B cell (primary cell): Measurements from ENCODE around the gene ARHGAP4. TPM values are rescaled to one million over a fixed set of nuclear protein-coding genes. Genes with fewer than 3 reads are reported as not detected.

Source experiments
- ATAC-seq: fragments of 200-7000 bp; cut with Tn5 transposase; one replicate; pipeline ENCODE4 v1.10.0; 2021; ENCODE audit warnings: low read depth, mild to moderate bottlenecking, moderate number of reproducible peaks, moderate library complexity
- CTCF ChIA-PET: fragments of 350-600 bp; sonication (Branson Sonifier 250); formaldehyde crosslinking; loops from one replicate; lab custom pipeline; 2021; ENCODE audit warnings: antibody characterized with exemption, inconsistent platforms; lab: Charles Lee
- POLR2A ChIA-PET: fragments of 350-600 bp; sonication (Branson Sonifier 250); formaldehyde crosslinking; loops from one replicate; lab custom pipeline; 2021; ENCODE audit warnings: antibody characterized with exemption; lab: Charles Lee
- DNase-seq: peaks from one replicate; pipeline ENCODE4 v3.0.0; 2013
- H2AFZ ChIP-seq: 2 replicates; pipeline ENCODE4 v1.6.1; 2012; ENCODE audit warnings: mild to moderate bottlenecking, low read depth, low read length; ENCODE audit not compliant: insufficient read depth, poor library complexity, severe bottlenecking
- H3K27ac ChIP-seq, 2 donors: 1 replicate in 1 of 2; 2 replicates in 1 of 2; pipeline ENCODE4 v1.5.1; 2012 to 2013; ENCODE audit warnings: low read length in 2 of 2, mild to moderate bottlenecking in 2 of 2, moderate library complexity in 1 of 2
- H3K27me3 ChIP-seq, 4 experiments: fragments of 200-600 bp in 1 of 4; sonication (generic) in 1 of 4; replicated peaks in 1 of 4; 1 replicate in 2 of 4; 2 replicates in 2 of 4; pipeline versions ENCODE4 v1.6.1 to v1.7.0; 2013 to 2016; ENCODE audit warnings: low read length in 3 of 4, mild to moderate bottlenecking in 2 of 4, mixed read lengths in 1 of 4, moderate library complexity in 1 of 4; ENCODE audit not compliant: insufficient read depth in 4 of 4, control insufficient read depth in 3 of 4; ENCODE audit errors: control extremely low read depth in 1 of 4
- H3K36me3 ChIP-seq, 2 experiments: replicated peaks in 1 of 2; 1 replicate in 1 of 2; 2 replicates in 1 of 2; pipeline versions ENCODE4 v1.6.1 to v1.7.1; 2013; ENCODE audit warnings: low read length in 1 of 2; ENCODE audit not compliant: insufficient read depth in 2 of 2, control insufficient read depth in 1 of 2; ENCODE audit errors: control extremely low read depth in 1 of 2, extremely low read depth in 1 of 2
- H3K4me1 ChIP-seq, 2 donors: fragments of 200-600 bp in 1 of 2; sonication (generic) in 1 of 2; 1 replicate in 1 of 2; 2 replicates in 1 of 2; pipeline versions ENCODE4 v1.5.1 to v1.6.1; 2013 to 2017; ENCODE audit warnings: low read length in 2 of 2; ENCODE audit not compliant: control insufficient read depth in 2 of 2, insufficient read depth in 2 of 2
- H3K4me2 ChIP-seq: replicated peaks from 2 replicates; pipeline ENCODE3; 2012; ENCODE audit warnings: mild to moderate bottlenecking, low read depth, low read length; ENCODE audit not compliant: poor library complexity, severe bottlenecking
- H3K4me3 ChIP-seq, 5 experiments: fragments of 200-600 bp in 1 of 5; sonication (generic) in 1 of 5; 1 replicate in 3 of 5; 2 replicates in 2 of 5; pipeline versions ENCODE4 v1.5.1 to v1.7.0; 2011 to 2016; ENCODE audit warnings: low read length in 4 of 5, mild to moderate bottlenecking in 4 of 5, low read depth in 2 of 5, control low read depth in 1 of 5, moderate library complexity in 1 of 5; ENCODE audit not compliant: insufficient read depth in 1 of 5; ENCODE audit errors: control extremely low read depth in 1 of 5, extremely low read depth in 1 of 5
- H3K79me2 ChIP-seq: fragments of 200-600 bp; sonication (generic); one replicate; pipeline ENCODE4 v1.6.0; 2016; ENCODE audit warnings: low read length; ENCODE audit not compliant: control insufficient read depth, insufficient read depth
- H3K9ac ChIP-seq: fragments of 200-600 bp; sonication (generic); 2 replicates; pipeline ENCODE4 v1.6.1; 2017; ENCODE audit warnings: mild to moderate bottlenecking, low read length, moderate library complexity
- H3K9me3 ChIP-seq, 3 donors: one replicate each; pipeline versions ENCODE4 v1.6.1 to v1.7.1; 2013; ENCODE audit warnings: low read length in 2 of 3; ENCODE audit not compliant: control insufficient read depth in 2 of 3, insufficient read depth in 1 of 3; ENCODE audit errors: control extremely low read depth in 1 of 3
- H4K20me1 ChIP-seq: 2 replicates; pipeline ENCODE4 v1.6.0; 2012; ENCODE audit warnings: mild to moderate bottlenecking, low read length; ENCODE audit not compliant: insufficient read depth, control insufficient read depth, poor library complexity, severe bottlenecking
- H3K27ac Mint-ChIP-seq: one replicate; pipeline ENCODE4 v1.8.0; 2021; ENCODE audit warnings: mixed read lengths
- H3K27me3 Mint-ChIP-seq: one replicate; pipeline ENCODE4 v1.8.0; 2021; ENCODE audit warnings: mixed read lengths
- H3K4me1 Mint-ChIP-seq: one replicate; pipeline ENCODE4 v1.8.0; 2021; ENCODE audit warnings: mixed read lengths
- H3K4me3 Mint-ChIP-seq: one replicate; pipeline ENCODE4 v1.8.0; 2021; ENCODE audit warnings: mixed read lengths
- H3K9me3 Mint-ChIP-seq: one replicate; pipeline ENCODE4 v1.8.0; 2022; ENCODE audit warnings: mixed read lengths; ENCODE audit not compliant: insufficient read depth
- EZH2 ChIP-seq: IDR thresholded peaks from 2 replicates; pipeline ENCODE4 v1.6.1; 2012; ENCODE audit warnings: borderline replicate concordance, low read depth, mild to moderate bottlenecking, moderate library complexity, low read length; ENCODE audit not compliant: insufficient read depth, poor library complexity, severe bottlenecking
- WGBS: methylation state at CpG from one replicate; pipeline ENCODE4 v1.1.5; 2013; ENCODE audit warnings: missing lambda C conversion rate; ENCODE audit not compliant: insufficient coverage; 5-methylcytosine and 5-hydroxymethylcytosine counted together
- intact Hi-C: fragments of 100-400 bp; cut with micrococcal nuclease; formaldehyde crosslinking; loops from one replicate; pipeline ENCODE4 v1.10.0; 2022
- polyA plus RNA-seq: library from polyadenylated mRNA; depleted of rRNA; stranded (reverse); fragments of >200 nt; gene quantifications from 2 replicates; pipeline ENCODE4 v1.2.3, GENCODE V29; 2012
- total RNA-seq, 2 donors: library from RNA; stranded (reverse); fragments of 120-200 nt in 1 of 2; gene quantifications; 1 replicate in 1 of 2; 2 replicates in 1 of 2; pipeline versions ENCODE4 v1.2.3 to v1.2.4, GENCODE V29; 2013 to 2022
- TF ChIP-seq, protein P1 (sequence below): fragments of 200-600 bp; IDR thresholded peaks from one replicate; pipeline ENCODE4 v1.8.0; 2022; ENCODE audit warnings: antibody characterized with exemption, mild to moderate bottlenecking

Gene ARHGAP4
- total and polyA plus RNA-seq, 2 donors (not counting 1 experiment from before 2014, with no cell fraction given), result 242 to 711 TPM

DNA sequence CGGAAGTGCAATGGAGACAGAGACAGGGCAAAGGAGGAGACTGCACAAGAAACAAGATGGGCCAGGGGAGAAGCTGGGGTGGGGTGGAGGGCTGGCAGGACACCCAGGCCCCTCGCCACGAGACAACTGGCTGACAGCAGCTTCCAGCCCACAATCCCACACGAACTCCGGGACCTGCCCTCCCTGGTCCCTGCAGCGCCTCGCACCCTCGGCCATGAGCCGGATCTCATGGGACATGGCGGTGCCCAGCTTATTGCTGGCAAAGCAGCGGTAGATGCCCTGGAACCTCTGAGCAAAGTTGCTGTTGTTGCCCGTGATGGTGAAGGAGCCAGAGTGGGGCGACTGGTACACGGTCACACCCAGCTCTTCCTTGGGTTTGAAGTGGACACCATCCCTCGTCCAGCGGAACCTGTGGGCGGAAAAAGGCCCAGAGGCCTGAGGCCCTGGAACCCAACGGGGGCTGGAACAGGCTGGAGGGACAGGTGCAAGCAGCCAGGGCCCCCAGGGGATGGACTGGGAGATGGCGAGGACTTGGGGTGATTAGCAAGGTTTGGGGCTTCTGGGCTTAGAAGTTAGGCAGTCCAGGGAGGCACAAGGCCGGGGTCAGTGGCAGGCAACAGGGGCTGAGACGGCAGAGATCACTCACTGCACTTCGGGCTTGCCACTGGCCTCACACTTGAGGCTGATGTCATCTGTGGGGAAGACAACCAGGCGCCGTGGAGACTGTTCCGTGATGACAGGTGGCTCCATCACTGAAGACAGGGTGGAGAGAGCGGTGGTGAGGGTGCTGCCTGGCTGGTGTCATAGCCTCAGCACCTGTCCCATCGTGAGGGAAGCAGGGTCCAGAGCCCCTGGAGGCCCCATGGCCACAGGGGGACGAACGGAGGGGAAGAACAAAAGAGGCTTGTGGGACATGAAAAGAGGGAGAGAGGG, 53.9 kb downstream of the ARHGAP4 start:
- intact Hi-C loops, result no loop called here
- no peaks in the 10 kb centered on the region for H3K4me1 ChIP-seq
- no peak overlapping the region for H3K27ac ChIP-seq
- H3K9me3 ChIP-seq, result peaks cover 0 to 3% (median 0%) of the 10 kb centered on the region in 3 donors
- no peak overlapping the region for H2AFZ ChIP-seq
- DNase-seq (no peak), ATAC-seq (no peak)
- no peak overlapping the region for H3K4me3 ChIP-seq
- H3K4me2 ChIP-seq, result no peak overlapping the region
- H3K9ac ChIP-seq, result no peak overlapping the region
- Mint-ChIP-seq H3K27me3 (peaks cover 10% of the 10 kb centered on the region), H3K9me3 (no peaks in the 10 kb centered on the region), H3K27ac (no peak overlapping the region), H3K4me1 (peaks cover 7% of the 10 kb centered on the region), H3K4me3 (no peak overlapping the region)
- POLR2A ChIA-PET, result interaction anchor here (0.6 kb wide), 1 partner anchor 10 kb away, joined by 4 read pairs; no protein-coding TSS in a partner anchor
- no peaks in the 10 kb centered on the region for H4K20me1 ChIP-seq
- 87% methylated on average over 17 of the region's 29 CpGs for WGBS
- H3K36me3 ChIP-seq, result no peaks in the 10 kb centered on the region
- CTCF ChIA-PET, result no interaction called here
- no peak for TF ChIP-seq EZH2
- TF ChIP-seq, protein P1, sequence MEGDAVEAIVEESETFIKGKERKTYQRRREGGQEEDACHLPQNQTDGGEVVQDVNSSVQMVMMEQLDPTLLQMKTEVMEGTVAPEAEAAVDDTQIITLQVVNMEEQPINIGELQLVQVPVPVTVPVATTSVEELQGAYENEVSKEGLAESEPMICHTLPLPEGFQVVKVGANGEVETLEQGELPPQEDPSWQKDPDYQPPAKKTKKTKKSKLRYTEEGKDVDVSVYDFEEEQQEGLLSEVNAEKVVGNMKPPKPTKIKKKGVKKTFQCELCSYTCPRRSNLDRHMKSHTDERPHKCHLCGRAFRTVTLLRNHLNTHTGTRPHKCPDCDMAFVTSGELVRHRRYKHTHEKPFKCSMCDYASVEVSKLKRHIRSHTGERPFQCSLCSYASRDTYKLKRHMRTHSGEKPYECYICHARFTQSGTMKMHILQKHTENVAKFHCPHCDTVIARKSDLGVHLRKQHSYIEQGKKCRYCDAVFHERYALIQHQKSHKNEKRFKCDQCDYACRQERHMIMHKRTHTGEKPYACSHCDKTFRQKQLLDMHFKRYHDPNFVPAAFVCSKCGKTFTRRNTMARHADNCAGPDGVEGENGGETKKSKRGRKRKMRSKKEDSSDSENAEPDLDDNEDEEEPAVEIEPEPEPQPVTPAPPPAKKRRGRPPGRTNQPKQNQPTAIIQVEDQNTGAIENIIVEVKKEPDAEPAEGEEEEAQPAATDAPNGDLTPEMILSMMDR, result no peak
- H3K79me2 ChIP-seq, result no peaks in the 10 kb centered on the region
- H3K27me3 ChIP-seq, result peaks cover 0 to 11% (median 2%) of the 10 kb centered on the region in 4 experiments

DNA sequence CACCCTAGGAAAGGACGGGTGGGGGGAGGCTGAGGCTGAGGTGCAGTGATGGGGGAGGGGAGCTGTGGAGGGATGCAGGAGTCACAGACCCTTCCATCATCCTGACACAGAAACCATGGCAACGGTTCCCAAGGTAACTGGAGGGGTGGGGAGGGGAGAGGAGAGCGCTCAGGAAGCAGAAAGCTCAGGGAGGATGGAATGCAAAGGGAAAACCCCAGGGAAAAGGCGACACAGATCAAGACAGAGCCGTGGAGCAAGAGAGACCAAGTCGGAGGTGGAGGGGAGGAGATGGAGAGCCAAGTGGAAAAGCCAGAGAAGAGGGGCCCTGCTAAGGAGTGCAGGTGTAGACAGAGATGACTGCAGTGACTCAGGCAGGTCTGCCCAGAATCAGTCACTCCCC, 54.6 kb downstream of the ARHGAP4 start:
- no peaks in the 10 kb centered on the region for H3K4me1 ChIP-seq
- no peak overlapping the region for H2AFZ ChIP-seq
- H3K27me3 Mint-ChIP-seq, result peaks cover 10% of the 10 kb centered on the region
- intact Hi-C loops, result no loop called here
- no peak overlapping the region for H3K4me2 ChIP-seq
- no peak overlapping the region for H3K27ac ChIP-seq
- DNase-seq (no peak), ATAC-seq (no peak)
- no peaks in the 10 kb centered on the region for H3K36me3 ChIP-seq
- WGBS, result no CpG with 5 or more reads among the region's 6 CpGs
- TF ChIP-seq, protein P1, result no peak
- no peak for TF ChIP-seq EZH2
- peaks cover 7% of the 10 kb centered on the region for H3K4me1 Mint-ChIP-seq
- H3K9me3 ChIP-seq, result peaks cover 0 to 3% (median 0%) of the 10 kb centered on the region in 3 donors
- CTCF ChIA-PET, result interaction anchor here (0.9 kb wide), 1 partner anchor 29 kb away, joined by 3 read pairs; no protein-coding TSS in a partner anchor
- no peak overlapping the region for H3K9ac ChIP-seq
- H3K79me2 ChIP-seq, result no peaks in the 10 kb centered on the region
- POLR2A ChIA-PET, result interaction anchor here (0.6 kb wide), 1 partner anchor 9 kb away, joined by 4 read pairs; no protein-coding TSS in a partner anchor
- no peak overlapping the region for H3K4me3 Mint-ChIP-seq
- H3K4me3 ChIP-seq, result no peak overlapping the region
- no peaks in the 10 kb centered on the region for H3K9me3 Mint-ChIP-seq
- no peak overlapping the region for H3K27ac Mint-ChIP-seq
- no peaks in the 10 kb centered on the region for H4K20me1 ChIP-seq
- H3K27me3 ChIP-seq, result peaks cover 0 to 11% (median 1%) of the 10 kb centered on the region in 4 experiments
